ENCODE results near the gene MLIP. TPM values are rescaled to one million over a fixed set of nuclear protein-coding genes. Genes with fewer than 3 reads are reported as not detected.

Gene MLIP
- total and polyA plus RNA-seq, 4 donors, result 2.0 to 6.0 (median 3.2) TPM

- TF ChIP-seq, protein P1, sequence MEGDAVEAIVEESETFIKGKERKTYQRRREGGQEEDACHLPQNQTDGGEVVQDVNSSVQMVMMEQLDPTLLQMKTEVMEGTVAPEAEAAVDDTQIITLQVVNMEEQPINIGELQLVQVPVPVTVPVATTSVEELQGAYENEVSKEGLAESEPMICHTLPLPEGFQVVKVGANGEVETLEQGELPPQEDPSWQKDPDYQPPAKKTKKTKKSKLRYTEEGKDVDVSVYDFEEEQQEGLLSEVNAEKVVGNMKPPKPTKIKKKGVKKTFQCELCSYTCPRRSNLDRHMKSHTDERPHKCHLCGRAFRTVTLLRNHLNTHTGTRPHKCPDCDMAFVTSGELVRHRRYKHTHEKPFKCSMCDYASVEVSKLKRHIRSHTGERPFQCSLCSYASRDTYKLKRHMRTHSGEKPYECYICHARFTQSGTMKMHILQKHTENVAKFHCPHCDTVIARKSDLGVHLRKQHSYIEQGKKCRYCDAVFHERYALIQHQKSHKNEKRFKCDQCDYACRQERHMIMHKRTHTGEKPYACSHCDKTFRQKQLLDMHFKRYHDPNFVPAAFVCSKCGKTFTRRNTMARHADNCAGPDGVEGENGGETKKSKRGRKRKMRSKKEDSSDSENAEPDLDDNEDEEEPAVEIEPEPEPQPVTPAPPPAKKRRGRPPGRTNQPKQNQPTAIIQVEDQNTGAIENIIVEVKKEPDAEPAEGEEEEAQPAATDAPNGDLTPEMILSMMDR (IDR thresholded peaks at IDR 0.05; ENCODE audit: low read depth, low read length, missing input control), result no peak
- TF ChIP-seq HNF4G (IDR thresholded peaks at IDR 0.05) (no peak), FOXA1 (IDR thresholded peaks at IDR 0.05) (no peak), TAF1 (conservative IDR thresholded peaks at IDR 0.05) (no peak), YY1 (IDR thresholded peaks at IDR 0.05) (no peak), REST (IDR thresholded peaks at IDR 0.05) (no peak), RXRA (IDR thresholded peaks at IDR 0.05) (no peak), RAD21 (IDR thresholded peaks at IDR 0.05) (no peak), JUND (IDR thresholded peaks at IDR 0.05) (no peak), MAX (IDR thresholded peaks at IDR 0.05) (no peak), NR2F2 (IDR thresholded peaks at IDR 0.05) (no peak), GABPA (IDR thresholded peaks at IDR 0.05 in 1 of 2, conservative IDR thresholded peaks at IDR 0.05 in 1 of 2) (no peak), SP1 (IDR thresholded peaks at IDR 0.05) (no peak), EGR1 (IDR thresholded peaks at IDR 0.05; ENCODE audit: low read depth in 2 of 2) (no peak), FOXA2 (IDR thresholded peaks at IDR 0.05) (no peak), HNF4A (conservative IDR thresholded peaks at IDR 0.05) (no peak)
- TF ChIP-seq, protein P2, sequence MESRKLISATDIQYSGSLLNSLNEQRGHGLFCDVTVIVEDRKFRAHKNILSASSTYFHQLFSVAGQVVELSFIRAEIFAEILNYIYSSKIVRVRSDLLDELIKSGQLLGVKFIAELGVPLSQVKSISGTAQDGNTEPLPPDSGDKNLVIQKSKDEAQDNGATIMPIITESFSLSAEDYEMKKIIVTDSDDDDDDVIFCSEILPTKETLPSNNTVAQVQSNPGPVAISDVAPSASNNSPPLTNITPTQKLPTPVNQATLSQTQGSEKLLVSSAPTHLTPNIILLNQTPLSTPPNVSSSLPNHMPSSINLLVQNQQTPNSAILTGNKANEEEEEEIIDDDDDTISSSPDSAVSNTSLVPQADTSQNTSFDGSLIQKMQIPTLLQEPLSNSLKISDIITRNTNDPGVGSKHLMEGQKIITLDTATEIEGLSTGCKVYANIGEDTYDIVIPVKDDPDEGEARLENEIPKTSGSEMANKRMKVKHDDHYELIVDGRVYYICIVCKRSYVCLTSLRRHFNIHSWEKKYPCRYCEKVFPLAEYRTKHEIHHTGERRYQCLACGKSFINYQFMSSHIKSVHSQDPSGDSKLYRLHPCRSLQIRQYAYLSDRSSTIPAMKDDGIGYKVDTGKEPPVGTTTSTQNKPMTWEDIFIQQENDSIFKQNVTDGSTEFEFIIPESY (IDR thresholded peaks at IDR 0.05), result no peak
- TF ChIP-seq, protein P3, sequence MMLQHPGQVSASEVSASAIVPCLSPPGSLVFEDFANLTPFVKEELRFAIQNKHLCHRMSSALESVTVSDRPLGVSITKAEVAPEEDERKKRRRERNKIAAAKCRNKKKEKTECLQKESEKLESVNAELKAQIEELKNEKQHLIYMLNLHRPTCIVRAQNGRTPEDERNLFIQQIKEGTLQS (IDR thresholded peaks at IDR 0.05), result no peak
- H3K27ac ChIP-seq (ENCODE audit: low read depth in 1 of 2, low read length in 2 of 2), result no peak overlapping the region
- H3K4me1 ChIP-seq (ENCODE audit: control insufficient read depth in 4 of 4, insufficient read depth in 4 of 4, low read length in 3 of 4), result no peaks in the 10 kb centered on the region
- H3K36me3 ChIP-seq (ENCODE audit: control insufficient read depth in 4 of 4, insufficient read depth in 3 of 4, low read depth in 1 of 4, low read length in 3 of 4), result no peaks in the 10 kb centered on the region
- H3K9ac ChIP-seq (ENCODE audit: low read depth in 1 of 2, low read length in 2 of 2), result no peak overlapping the region
- 96% methylated on average over 2 of the region's 2 CpGs for WGBS
- no peak overlapping the region for H3K4me3 ChIP-seq (ENCODE audit: low read depth in 1 of 3, low read length in 3 of 3)
- no peaks in the 10 kb centered on the region for H3K27me3 ChIP-seq (ENCODE audit: control insufficient read depth in 4 of 4, insufficient read depth in 4 of 4, low read length in 3 of 4)
- DNase-seq (ENCODE audit: low spot score), result no peak
- H3K9me3 ChIP-seq (ENCODE audit: control insufficient read depth in 4 of 4, low read length in 3 of 4), result no peaks in the 10 kb centered on the region
These were observed 6.9 kb downstream of the MLIP start for GRCh38 chr6:54118117-54118516.
